ENCODE measurements around the gene NDRG3.
"Not testable (repeated sequence)": the region's sequence is repeated elsewhere in the genome, so short reads cannot be mapped to it uniquely, and the experiment has no call there.

The NDRG3 gene

DNA sequence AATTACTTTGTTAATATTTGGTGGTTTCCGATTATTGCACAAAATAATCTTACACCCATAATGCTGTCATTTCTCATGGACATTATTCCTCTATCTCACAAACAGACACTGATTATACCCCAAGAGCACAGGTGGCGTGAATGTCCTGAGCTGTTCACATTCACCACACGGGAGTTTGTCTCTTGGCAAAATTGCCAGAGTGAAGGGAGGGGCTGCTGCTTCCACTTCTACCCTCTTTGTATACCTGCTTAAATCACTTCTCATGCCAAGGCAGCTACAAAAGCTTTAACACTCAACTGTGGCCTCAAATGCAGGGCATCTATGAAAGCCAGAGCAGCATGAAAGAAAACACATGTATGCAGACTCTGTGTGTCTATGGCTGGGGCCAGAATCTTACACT lies 58.0 kb downstream of the NDRG3 start:
- DNase-seq (ENCODE audit: low spot score) = no peak

DNA sequence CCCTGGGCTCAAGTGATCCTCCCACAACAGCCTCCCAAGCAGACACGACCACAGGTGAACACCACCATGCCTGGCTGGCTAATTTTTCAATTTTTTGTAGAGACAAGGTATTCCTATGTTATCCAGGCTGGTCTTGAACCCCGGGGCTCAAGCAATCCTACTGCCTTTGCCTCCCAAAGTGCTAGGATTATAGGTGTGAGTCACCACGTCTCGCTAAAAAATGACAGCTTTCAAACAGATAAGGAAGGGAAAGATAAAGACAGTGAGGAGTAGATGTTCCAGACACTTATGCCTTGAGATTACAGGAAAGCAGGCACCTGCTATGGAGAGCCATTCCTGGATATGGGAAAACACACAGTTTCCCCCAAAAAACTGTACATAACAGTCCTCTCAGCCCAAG lies 58.9 kb downstream of the NDRG3 start:
- no peak for DNase-seq (ENCODE audit: low spot score)

GRCh38 chr20:36686504-36686903 lies 59.4 kb downstream of the NDRG3 start:
- DNase-seq (ENCODE audit: low spot score) = no peak

GRCh38 chr20:36684747-36685146 lies 61.1 kb downstream of the NDRG3 start:
- DNase-seq (ENCODE audit: low spot score) = no peak

- DNase-seq (ENCODE audit: low spot score) = no peak
Observed at GRCh38 chr20:36682311-36682710, 63.6 kb downstream of the NDRG3 start.

GRCh38 chr20:36677422-36677771 lies 68.5 kb downstream of the NDRG3 start:
- no peak for DNase-seq (ENCODE audit: low spot score)

DNA sequence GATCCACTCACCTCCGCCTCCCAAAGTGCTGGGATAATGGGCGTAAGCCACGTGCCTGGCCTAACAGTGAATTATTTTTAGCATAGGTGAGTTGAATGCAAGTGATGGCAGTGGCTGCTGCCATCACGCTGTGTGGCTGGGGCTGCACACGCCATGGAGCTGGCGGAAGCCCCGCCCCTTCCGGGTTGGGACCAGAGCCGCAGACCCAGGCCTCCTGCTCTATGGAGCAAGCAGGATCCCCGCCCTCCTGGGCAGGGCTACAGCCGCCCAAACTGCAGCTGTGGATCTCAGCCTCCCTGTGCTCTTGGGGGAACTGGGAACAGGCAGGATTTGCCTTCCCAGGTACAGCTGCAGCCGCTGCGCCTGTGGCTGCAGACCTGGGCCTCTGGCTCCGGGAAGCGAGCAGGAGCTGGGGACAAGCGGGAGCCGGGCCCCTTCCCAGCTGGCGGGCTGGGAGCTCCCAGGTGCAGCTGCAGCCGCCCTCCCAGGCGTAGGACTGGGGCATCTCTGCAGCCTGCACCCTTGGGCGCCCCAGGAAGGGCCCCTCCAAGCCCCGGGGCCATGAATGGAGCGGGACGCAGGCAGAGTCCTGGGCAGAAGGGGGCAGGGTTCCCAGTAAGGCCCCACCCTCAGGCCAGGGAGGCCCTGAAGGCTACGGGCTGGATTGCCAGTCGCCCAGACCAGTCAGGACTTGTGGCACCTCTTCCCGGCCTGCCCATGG lies 69.0 kb downstream of the NDRG3 start:
- no peak for DNase-seq (ENCODE audit: low spot score)

DNA sequence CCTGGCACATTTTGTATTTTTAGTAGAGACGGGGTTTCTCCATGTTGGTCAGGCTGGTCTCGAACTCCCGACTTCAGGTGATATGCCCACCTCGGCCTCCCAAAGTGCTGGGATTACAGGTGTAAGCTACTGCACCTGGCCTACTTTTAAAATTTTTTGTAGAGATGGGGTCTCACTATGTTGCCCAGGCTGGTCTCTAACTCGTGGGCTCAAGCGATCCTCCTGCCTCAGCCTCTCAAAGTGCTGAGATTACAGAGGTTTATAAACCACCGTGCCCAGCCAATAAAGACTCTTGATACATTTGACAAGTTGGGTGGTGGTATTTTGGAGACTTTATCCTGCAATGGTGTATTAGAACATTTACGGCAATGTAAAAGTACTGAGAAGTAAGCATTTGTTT lies 70.3 kb downstream of the NDRG3 start:
- DNase-seq (ENCODE audit: low spot score) = not testable (repeated sequence)

GRCh38 chr20:36672991-36673390 lies 72.9 kb downstream of the NDRG3 start:
- no peak for DNase-seq (ENCODE audit: low spot score)

GRCh38 chr20:36670665-36671357 lies 75.1 kb downstream of the NDRG3 start:
- no peak for DNase-seq (ENCODE audit: low spot score)

DNA sequence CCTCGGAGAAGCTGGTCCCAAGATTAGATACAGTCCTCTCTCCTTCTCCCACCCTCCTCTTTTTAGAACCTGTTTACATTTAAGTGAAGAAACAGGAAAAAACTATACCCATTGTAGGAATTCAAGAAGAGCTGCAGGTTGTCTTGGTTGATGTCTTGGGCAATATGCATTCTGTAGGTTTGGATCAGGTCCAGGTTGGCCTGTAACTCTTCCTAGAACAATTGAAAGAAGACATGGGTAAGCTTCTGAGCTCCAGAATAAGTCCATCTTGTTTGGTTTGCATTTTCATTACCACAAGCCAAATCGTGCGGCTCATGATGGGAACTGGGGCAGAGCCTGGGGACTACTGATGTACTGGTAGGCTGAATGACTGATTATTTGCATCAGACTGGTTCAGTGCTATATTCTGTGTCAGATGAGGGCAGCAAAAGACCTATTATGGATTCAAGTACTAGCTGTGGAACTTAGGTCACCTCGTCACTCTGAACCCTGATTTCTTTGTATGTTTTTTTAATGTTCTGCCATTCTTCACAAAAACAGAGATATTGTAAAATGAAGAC lies 79.6 kb downstream of the NDRG3 start:
- DNase-seq (ENCODE audit: low spot score) = no peak

- no peak for DNase-seq (ENCODE audit: low spot score)
Observed at GRCh38 chr20:36663031-36663430, 82.9 kb downstream of the NDRG3 start.

DNA sequence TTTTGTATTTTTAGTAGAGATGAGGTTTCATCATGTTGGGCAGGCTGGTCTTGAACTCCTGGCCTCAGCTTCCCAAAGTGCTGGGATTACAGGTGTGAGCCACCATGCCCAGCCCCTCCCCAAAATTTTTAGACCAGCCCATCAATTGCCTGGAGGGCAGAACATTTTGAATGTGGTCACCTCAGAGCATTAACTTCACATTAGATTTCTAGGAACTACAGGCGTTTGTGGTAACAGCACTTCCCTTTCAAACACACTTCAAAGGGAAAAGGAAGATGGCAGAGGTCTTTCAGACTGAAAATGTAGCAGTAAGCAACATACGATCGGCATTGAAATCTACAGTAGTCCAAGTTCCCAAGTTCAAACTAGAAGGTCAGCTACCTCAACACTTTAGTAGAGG lies 87.6 kb downstream of the NDRG3 start:
- DNase-seq (ENCODE audit: low spot score) = no peak

- no peak for DNase-seq (ENCODE audit: low spot score)
Observed at GRCh38 chr20:36656733-36657132, 89.2 kb downstream of the NDRG3 start.

- DNase-seq (ENCODE audit: low spot score) = no peak
Observed at GRCh38 chr20:36655004-36655403, 90.9 kb downstream of the NDRG3 start.

DNA sequence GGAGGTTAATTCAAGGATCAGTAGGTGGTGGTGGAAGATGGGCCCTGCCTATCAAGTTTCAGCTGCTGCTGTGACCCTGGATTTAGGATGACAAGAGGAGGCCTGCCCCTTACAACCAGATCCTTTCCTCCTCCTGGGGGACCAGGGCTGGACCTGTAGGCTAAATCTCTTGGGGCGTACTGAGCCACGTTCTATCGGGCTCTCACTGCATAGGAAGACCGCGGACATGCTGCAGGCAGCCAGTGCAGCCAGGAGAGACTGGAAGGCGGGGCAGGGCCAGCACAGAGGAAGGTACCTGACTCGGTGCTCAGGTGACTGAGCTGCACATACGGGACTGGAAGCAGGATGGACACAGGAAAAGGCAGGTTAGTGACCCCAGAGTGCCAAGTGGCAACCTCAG lies 91.4 kb downstream of the NDRG3 start:
- DNase-seq (ENCODE audit: low spot score) = no peak

GRCh38 chr20:36653456-36653855 lies 92.4 kb downstream of the NDRG3 start:
- DNase-seq (ENCODE audit: low spot score) = no peak

GRCh38 chr20:36647196-36648121 lies 98.4 kb downstream of the NDRG3 start:
- DNase-seq (ENCODE audit: low spot score) = no peak

- no peak for DNase-seq (ENCODE audit: low spot score)
Observed at GRCh38 chr20:36646678-36647077, 99.2 kb downstream of the NDRG3 start.

DNA sequence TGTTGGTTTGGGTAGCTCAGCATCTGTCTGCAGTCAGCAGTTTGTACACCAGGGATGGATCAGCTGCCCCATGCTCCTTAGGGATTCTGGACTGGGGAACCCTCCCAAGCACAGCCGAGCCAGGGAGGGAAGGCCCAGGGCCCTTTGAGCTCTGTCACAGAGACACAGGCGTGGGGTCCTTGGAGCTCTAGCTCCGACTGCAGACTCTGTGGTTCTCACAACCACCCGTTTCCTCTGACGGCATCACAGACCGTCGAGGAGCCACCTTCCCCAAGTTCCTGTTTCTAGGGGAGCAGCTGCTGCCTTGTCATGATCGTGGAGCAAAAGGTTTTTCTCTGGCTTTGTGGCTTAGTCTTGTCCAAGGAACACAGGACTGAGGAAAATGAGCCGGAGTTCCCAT lies 99.9 kb downstream of the NDRG3 start, which contains the start of gene SLA2:
SLA2 (minus strand) TSS at position 199 of the 400 bp plus-strand sequence. CDS start 4,861 bp downstream, outside the sequence.
- DNase-seq (ENCODE audit: low spot score) = no peak

DNA sequence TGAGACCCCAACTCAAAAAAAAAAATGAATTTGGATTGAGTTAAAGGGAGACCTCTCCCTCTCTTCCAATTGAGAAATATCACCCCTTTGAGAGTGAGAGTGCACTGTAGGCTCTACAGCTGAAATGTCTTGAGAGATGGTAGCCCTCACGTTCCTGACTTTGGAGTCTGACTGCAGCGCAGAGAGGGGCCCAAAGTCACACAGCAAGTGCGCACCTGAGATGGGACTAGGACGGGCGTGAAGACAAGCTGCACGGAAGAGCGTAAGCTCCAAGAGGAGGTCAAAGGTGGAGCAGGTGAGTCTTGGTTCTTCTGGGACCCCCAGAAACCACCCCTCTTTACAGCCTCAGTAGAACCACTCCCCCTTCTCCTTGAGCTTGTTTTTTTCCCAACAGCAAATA lies 100.5 kb downstream of the NDRG3 start:
- DNase-seq (ENCODE audit: low spot score) = no peak

- DNase-seq (ENCODE audit: low spot score) = no peak
Observed at GRCh38 chr20:36644706-36645095, 101.2 kb downstream of the NDRG3 start.

All from Ammon's horn (tissue), 1 donor.